Epidermal melanocyte (primary cell): ENCODE data around the gene PARD3B.

Source experiments
- DNase-seq: peaks from one replicate; pipeline ENCODE4 v3.0.0; 2011; ENCODE audit warnings: low spot score; ENCODE audit not compliant: insufficient read length

PARD3B gene

DNA sequence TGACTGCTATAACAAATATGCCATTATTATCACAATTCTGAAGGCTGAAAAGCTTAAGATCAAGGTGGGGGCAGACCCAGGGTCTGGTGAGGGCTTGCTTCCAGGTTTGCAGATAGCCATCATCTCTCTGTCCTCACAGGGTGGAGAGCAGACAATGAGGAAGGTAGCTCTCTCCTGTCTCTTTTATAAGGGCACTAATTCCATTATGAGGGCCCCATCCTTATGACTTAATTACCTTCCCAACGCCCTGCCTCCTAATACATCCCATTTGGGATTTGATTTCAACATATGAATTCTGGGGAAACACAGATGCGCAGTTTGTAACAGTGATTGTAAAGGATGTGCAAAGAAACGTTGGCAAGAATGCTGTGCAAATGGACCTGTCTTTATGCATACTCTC lies 44.8 kb downstream of the PARD3B start:
- DNase-seq, result no peak

DNA sequence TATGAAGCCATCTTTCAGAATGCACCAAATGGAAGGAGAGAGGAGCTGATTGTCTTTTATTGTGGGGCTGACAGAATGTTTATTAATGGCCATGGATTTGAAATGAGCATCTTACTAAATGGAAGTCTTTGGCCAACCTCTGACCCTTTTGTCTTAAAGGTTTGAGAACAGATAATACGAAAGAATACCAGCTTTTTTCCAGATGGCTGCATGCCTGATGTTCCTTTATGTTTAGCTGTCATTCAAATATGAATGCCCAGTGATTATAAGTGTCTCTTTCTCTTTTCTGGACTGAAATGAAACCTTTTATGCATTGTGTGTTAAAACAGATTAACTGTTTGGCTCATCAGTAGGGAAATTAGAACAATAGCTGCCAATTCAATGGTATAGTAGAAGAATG lies 46.0 kb downstream of the PARD3B start:
- DNase-seq, result no peak

DNA sequence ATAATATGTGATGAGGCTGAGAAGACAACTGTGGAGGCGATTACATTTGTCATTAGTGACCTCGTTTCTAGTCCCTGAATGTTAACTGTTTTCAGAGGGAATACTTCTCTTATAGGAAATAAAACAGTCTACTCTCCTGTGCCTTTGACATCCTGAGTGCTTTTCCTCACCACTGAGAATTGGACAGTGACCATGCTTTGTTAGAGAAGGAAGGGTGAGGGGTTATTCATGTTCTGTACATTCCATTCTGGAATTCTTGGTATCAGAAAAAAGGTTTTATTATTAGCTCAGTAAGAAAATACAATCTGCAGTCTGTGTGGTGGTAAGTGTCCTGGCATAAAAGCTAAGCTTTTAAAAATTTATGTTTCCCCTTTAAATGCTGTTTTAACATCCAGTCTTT lies 58.8 kb downstream of the PARD3B start:
- DNase-seq, result no peak

DNA sequence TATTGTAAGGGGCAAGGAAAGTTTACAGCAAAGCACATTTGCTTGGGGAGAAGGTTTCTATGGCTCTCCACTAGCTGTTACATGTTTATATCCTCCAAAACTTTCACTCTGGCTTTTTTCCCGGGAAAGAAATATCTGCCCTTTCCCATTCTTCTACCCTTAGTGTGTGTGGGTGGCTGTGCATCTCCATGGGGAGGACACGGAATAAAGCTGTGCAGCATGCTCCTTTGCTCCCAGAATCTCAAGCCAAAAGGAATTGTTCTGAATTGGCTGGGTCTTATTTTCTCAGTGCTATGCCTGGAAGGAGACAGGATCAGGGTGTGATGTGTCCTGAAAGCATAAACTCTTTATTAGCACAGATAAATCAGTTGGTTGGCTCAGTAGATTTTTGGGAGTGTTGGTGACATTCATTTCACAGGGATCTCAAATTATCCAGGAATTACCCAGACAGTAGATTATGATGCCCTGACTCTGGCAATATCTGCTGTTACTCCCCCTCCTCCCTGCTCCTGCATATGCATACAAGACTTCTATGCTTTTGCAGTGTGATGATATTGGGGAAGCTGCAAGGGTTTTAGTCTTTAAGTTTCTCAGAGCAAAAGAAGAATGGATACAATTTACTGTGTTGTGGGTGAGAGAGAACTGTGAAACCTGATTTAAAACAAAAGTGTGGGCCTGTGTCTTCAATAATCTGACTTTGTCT lies 63.1 kb downstream of the PARD3B start:
- peak; percentile 23 for DNase-seq

DNA sequence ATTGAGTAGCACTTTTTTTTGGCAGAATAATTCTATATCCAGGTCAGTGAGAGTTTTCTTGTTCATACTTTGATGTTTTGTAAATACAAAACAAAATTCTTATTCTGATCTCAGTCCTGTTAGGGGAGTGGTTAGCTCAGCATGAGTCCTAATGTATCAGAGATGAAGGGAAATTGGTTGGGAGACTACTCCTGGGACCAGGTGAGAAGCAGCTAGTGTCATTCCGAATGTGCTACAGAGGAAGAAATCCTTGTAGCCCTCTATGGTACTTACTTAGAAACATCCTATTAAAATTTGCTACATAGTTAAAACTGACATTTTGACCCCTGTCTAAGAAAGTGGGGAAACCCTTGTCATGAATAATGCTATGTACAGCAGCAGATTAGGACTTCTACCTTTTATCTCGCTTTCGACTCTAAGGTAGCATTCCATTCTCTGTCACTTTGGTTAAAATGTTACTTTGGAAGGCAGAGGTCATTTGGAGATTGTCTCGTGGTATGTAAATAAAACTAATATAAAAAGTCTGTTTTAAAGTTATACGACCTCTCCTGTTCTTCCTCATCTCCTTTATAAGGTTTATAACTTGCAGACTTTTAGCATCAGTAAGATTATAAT lies 65.8 kb downstream of the PARD3B start:
- DNase-seq, result no peak

DNA sequence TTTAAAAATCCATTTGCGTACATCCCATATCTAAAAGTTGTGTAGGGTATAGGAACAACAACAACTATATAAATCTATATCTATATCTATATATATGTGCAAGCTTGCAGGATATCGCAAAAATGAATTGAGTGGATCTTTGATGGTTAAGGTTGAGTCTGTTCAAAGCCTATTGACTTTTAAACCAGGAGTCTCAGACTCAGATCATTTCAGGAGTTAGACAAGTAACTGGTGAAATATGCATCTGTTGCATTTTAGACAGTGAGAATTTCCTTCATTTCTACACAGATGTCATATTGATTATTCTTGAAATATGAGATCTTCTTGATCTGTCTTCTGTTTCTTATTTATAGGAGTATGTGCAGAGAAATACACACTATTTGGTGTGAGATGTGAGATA lies 66.5 kb downstream of the PARD3B start:
- DNase-seq, result no peak

DNA sequence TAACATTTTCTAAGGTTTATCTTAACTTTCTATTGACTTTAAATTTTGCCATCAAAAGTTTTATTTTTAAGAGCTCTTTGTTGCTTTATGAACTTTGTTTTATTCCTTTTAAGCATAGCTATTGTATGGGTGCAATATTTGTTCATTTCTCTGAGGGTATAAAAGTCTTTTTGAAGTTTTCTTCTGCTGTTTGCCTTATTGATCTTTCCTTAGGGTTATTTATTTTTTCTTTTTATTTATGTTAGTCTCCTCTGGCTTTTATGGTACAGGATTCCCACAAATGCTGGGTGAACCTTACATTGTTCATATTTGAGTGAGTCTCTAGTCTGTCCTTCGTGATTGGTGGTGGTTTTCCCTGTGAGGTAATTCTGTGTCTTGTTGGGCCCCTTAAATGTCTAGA lies 68.4 kb downstream of the PARD3B start:
- no peak for DNase-seq

DNA sequence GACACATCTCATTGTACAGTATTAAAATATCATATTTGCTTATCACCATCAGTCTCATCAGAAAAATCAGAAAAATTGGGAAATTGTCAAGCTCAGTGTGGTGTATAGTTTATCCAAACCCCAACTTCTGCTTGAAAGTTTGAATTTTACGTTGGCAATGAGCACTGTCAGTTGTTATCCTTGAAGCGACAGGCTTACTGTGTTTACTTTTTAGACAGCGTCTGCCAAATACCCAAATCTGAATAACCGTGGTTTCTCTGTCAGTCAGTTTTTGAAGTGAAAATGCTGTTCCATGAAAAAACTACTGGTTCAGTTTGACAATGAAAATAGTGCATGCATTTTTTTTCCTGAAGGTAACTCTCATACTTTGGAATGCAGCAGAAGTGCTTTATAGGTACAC lies 70.2 kb downstream of the PARD3B start:
- DNase-seq, result no peak

DNA sequence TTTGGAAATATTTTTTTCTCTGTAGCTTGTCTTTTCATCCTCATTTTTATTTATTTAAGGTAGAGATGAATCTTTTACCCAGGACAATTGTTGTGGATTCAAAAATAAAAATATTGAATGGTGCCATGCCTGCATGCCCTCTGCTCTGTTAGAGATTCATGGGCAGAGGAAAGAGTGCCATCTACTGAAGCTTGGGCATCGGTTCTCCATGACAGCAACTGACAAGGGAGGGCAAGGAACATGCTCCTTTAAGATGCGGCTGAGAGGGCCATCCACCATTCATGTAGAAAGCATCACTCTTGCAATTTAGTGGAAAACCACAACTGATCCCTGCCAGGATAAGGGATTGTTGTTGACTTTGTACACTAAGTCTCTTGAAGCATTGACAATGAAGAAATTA lies 79.9 kb downstream of the PARD3B start:
- no peak for DNase-seq

DNA sequence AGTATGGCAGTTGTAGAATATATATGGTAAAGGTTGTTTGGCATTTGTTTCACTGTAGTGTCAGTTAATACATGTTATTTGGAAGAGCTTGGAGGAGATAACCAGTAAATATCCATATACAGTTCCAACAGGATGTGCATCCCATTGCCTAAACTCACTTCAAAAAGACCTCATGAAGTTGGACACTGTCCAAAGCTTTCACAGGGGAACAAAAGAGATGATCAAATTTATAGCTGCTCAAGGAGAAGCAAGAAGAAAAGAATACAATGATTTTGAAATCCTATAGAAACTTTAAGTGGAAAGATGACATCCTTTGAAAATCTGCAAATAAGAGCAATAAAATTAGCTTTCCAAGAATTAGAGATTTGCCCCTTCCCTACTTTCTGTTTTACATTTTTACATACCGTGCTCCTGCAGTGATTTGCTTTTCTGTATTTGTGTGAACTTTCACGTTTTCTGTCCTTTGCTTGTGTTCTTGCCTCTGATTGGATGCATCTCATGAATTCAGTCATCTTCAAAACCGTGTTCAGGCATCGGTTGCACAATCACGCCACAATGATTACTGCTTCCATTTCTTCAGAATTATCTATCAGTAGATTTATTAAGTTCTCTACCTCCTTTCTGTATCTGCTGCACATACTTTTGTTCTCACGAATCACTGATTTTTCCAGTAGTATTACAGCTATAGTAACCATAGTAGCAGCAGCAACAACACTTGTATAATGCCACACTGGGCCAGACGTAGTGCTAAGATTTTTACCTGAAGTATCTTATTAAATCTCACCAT lies 83.8 kb downstream of the PARD3B start:
- DNase-seq, result no peak

DNA sequence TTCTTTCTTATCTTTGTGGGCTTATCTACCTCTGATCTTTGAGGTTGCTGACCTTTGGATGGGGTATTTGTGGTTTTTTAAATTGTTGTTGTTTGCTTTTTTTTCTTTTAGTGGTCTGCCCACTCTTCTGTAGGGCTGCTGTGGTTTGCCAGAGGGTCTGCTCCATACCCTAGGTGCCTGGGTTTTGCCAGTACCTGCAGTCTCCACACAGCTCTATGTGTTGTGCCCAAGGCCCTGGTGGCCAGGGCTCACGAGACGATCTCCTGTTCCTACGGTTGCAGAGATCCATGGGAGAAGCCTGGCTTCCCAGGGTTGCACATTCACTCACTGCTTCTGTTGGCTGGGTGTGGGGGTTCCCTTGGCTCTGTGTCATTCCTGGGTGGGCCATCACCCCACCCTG lies 87.1 kb downstream of the PARD3B start:
- DNase-seq, result no peak

DNA sequence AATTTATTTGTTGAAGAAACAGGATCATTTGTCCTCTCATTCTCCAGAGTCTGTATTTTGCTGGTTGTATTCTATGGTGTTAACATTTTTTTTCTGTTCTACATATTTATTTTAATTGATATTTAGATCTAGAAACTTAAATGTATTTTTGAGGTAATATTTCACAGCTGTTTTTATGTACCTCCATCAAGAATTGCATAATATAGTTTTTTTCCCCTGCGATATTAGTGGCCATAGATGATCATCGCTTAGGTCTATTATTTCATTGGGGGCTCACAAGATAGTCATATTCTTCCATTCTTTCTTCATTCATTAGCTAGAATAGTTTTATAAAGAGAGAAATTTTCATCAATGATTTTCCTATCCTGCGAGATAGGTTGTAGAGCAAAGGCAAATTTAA lies 89.3 kb downstream of the PARD3B start:
- DNase-seq, result no peak

DNA sequence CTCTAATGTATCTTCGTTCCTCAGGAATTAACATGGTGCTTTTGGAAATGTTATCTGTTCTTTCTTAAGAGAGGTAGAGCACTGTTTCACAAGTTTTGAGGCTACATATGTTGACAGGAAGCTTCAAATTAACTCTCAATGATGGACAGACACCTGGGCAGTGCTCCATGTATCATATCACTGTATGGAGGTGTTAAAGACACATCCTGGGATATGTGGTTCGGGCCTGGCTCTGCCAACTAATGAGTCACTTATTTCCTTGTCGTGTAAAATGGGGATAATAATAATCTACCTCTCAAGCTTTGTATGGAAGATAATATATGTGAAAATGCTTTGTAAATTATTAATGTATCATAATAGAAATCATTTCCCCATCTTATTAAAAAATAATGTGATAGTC lies 90.2 kb downstream of the PARD3B start:
- DNase-seq, result no peak

DNA sequence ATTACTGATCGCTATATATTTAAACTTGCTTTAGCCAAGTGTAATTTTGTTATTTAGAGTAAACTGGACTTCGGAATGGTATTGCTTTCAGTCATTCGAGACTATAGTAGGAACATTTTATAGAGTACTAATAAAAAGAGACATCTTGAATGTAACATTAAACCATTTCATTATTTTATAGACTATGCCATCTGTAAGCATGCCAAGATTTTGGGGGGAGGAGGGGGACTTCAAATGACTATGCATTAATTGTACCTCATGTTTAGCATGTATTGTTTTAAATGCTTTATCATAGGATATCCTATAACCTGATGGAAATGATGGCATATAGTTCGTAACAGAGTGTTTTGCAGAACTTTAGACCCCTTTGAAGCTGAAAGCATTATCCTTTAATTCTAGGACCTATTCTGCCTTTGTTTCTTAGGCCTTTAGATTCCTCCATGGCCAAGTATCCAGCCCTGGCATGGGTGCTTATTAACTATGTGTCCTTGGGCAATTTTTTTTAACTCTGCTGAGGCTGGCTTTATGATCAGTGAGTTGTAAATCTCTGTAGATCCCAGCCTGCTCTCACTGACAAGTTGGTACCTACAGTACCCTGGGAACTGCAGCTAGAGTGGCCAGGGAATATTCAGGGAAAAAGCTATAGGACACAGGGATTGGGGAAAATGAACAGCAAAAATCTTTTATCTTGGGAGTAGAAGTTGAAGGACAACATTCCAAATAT lies 93.4 kb downstream of the PARD3B start:
- DNase-seq, result no peak

DNA sequence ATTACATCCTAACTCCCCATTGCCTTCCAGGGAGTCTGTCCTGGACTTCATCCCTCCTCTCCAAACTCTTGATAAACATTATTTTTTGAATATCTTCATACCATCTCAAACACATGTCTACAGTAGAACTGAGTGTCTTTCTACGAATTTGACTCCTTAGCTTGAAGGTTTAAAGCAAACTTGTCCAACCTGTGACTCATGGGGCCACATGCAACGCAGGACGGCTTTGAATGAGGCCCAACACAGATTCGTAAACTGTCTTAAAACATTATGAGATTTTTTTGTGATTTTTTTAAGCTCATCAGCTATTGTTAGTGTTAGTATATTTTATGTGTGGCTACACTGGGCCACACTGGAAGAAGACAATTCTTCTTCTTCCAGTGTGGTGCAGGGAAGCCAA lies 98.1 kb downstream of the PARD3B start:
- DNase-seq, result no peak

DNA sequence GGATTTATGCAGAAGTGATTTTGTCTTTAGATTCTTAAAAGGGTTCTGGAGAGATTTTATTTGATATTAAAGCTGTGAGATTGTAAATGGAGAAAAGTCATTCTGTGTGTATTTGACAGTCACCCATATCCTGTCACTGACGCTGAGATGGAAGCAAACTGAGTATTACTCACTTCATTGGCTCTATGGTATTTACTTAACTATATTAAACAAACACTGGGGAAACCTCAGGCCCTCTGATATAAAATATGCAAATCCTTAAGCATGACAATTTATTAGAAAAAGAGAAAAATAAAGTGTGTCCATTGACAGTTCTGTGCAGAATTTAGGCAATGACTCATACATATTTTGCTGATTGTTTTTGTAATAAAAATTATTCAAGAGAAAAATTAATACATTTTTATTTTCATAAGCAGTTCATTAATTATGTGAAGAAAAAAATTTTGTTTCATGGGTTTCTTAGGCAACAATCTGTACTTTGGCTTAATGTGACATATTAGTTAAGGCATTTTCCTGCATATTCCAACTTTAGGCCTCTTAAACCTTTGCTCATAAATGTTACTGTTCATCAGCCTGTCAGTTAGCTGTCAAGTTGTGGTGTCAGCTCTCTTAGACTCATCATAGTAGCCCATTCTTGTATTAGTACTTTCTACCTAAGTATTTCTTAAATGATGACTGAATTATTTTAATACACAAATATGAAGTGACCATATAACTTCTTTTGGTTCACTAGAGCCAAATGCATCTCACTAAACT lies 99.9 kb downstream of the PARD3B start:
- peak; percentile 16 for DNase-seq

DNA sequence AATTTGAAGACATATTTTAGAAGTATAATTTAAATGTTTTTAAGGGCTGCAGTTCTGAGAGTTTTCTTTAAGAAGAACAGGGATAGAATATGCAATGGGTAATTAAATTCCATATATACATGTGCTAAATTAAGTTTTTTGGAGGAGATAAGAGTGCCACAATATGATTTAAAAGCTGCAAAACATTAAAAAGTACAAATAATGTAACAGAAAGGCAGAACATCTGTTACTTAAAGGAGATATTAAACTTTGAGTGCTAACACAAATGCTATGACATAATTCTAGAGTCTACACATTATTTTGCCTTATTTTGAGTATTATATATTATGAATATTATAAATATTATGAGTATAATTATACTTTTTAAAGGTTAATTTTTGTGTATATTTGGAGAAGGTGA lies 102.4 kb downstream of the PARD3B start:
- DNase-seq, result no peak

DNA sequence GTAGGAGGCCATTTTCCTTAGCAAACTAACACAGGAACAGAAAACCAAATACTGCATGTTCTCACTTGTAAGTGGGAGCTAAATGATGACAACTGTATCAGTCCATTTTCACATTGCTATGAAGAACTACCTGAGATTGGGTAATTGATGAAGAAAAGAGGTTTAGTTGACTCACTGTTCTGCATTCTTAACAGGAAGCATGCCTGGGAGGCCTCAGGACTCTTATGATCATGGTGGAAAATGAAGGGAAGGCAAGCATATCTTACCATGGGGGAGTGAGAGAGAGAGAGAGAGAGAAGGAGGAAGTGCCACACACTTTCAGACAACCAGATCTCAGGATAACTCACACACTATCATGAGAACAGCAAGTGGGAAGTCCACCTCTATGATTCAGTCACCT lies 105.3 kb downstream of the PARD3B start:
- no peak for DNase-seq

DNA sequence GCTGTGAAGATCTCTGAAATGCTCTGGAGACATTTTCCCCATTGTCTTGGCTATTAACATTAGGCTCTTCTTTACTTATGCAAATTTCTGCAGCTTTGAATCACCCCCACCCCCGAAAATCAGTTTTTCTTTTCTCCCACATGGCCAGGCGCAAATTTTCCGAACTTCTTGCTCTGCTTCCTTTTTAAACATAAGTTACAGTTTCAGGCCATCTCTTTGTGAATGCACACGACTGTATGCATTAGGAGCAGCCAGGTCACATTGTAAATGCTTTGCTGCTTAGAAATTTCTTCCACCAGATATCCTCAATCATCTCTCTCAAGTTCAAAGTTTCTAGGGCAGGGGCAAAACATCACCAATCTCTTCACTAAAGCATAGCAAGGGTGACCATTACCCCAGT lies 106.8 kb downstream of the PARD3B start:
- no peak for DNase-seq

DNA sequence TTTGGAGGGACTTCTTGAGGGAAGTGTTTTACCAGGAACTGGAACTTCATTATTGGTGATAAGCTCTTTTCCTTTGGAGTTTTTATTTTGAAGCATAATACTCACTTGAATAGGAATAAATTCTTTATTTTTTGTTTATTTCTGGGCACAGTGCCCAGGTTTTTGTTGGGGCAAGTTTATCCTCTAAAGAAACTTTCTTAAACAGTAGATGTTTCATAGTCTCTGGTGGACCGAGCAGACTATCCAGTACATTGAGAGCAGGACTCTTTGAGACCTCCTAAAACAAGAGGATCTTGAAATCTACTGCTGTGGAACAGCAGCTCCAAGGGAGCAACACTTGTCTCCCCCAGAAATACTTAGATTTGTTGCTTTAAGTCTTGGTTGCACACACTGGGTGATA lies 109.4 kb downstream of the PARD3B start:
- no peak for DNase-seq

DNA sequence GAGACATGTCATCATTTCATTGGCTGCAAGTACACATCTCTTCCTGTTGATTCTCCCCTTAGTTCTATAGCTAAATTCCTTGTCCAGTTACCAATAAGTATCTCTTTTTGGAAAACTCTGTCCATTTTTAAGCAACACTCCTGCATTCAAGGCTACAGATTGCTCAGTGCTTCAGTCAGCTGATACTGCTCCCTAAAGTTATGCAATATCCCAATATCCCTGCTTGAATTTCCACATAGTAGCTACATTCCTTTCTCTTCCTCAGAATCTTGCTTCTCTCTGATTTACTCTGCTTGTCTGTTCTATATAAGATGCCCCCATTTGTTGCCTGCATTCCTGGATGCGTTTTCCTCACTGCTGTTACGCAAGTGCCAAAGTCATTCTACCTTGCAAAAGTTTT lies 109.8 kb downstream of the PARD3B start:
- no peak for DNase-seq
